HL-60 (cell line): ENCODE data around the gene SRRM5.

ENCODE experiments used
- DNase-seq, 2 experiments: peaks; one replicate each; pipeline ENCODE4 v3.0.0-alpha.2; 2010 to 2020; ENCODE audit warnings: low read depth in 1 of 2, low spot score in 1 of 2
- H3K27ac ChIP-seq: fragments of 250-450 bp; sonication (Bioruptor Pico); replicated peaks from 2 replicates; pipeline ENCODE4 v1.5.1; 2020; ENCODE audit warnings: mild to moderate bottlenecking, moderate library complexity
- H3K27me3 ChIP-seq: fragments of 250-450 bp; sonication (Bioruptor Pico); 2 replicates; pipeline ENCODE4 v1.5.1; 2021; ENCODE audit warnings: mild to moderate bottlenecking, moderate library complexity; ENCODE audit not compliant: insufficient read depth, poor library complexity, severe bottlenecking
- H3K4me3 ChIP-seq: replicated peaks from 2 replicates; pipeline ENCODE4 v1.5.1; 2011; ENCODE audit warnings: mild to moderate bottlenecking, control low read depth, low read length; ENCODE audit not compliant: insufficient read depth
- CTCF ChIP-seq: IDR thresholded peaks from one replicate; pipeline ENCODE4 v1.5.1; 2011; ENCODE audit warnings: low read length, control low read depth, inconsistent platforms; ENCODE audit not compliant: insufficient read depth
- GABPA ChIP-seq: IDR thresholded peaks from 2 replicates; pipeline ENCODE4 v1.6.1; 2012; ENCODE audit warnings: low read depth
- POLR2AphosphoS5 ChIP-seq: IDR thresholded peaks from 2 replicates; pipeline ENCODE4 v1.6.1; 2012; ENCODE audit warnings: low read depth
- REST ChIP-seq: IDR thresholded peaks from 2 replicates; pipeline ENCODE4 v1.6.1; 2012; ENCODE audit warnings: low read depth; ENCODE audit not compliant: insufficient replicate concordance
- SPI1 ChIP-seq: IDR thresholded peaks from 2 replicates; pipeline ENCODE4 v1.6.1; 2012; ENCODE audit warnings: low read depth, mild to moderate bottlenecking, borderline replicate concordance

The SRRM5 gene

GRCh38 chr19:43575955-43576878 is 35.7 kb upstream of the SRRM5 start:
- H3K4me3 ChIP-seq: peak overlapping the region; percentile 5
- H3K27ac ChIP-seq: peak overlapping the region; percentile 79
- TF ChIP-seq GABPA (no peak), POLR2AphosphoS5 (no peak), CTCF (no peak), SPI1 (no peak), REST (no peak)
- DNase-seq: no peak
- H3K27me3 ChIP-seq: no peaks in the 10 kb centered on the region

GRCh38 chr19:43578787-43579186 is 33.1 kb upstream of the SRRM5 start:
- DNase-seq: no peak
- no peaks in the 10 kb centered on the region for H3K27me3 ChIP-seq
- H3K4me3 ChIP-seq: no peak overlapping the region
- no peak overlapping the region for H3K27ac ChIP-seq
- TF ChIP-seq POLR2AphosphoS5 (no peak), REST (no peak), CTCF (no peak), SPI1 (no peak), GABPA (no peak)

- TF ChIP-seq CTCF (no peak), REST (no peak), POLR2AphosphoS5 (no peak), GABPA (no peak), SPI1 (no peak)
- Histone ChIP-seq H3K27ac (no peak overlapping the region), H3K4me3 (no peak overlapping the region), H3K27me3 (no peaks in the 10 kb centered on the region)
- no peak for DNase-seq
Measured at GRCh38 chr19:43581467-43581866, 30.4 kb upstream of the SRRM5 start.
